ENCODE data around the gene CELA3A. TPM values are rescaled to one million over a fixed set of nuclear protein-coding genes. Genes with fewer than 3 reads are reported as not detected.
"Not testable (repeated sequence)": the region's sequence is repeated elsewhere in the genome, so short reads cannot be mapped to it uniquely, and the experiment has no call there.

CELA3A gene
- total and polyA plus RNA-seq, 4 experiments from 2014 or later = not detected

- H3K36me3 ChIP-seq (ENCODE audit: insufficient read depth, low read length); DNase-seq; H3K4me3 Mint-ChIP-seq; H3K9me3 Mint-ChIP-seq; H3K4me3 ChIP-seq (ENCODE audit: low read length in 2 of 2); H3K27me3 ChIP-seq (ENCODE audit: insufficient read depth, low read length); H3K36me3 Mint-ChIP-seq; H3K27me3 Mint-ChIP-seq; CTCF ChIA-PET (ENCODE audit: partially characterized antibody); H3K27ac Mint-ChIP-seq; H3K4me1 ChIP-seq (ENCODE audit: insufficient read depth, low read length); H3K27ac ChIP-seq (ENCODE audit: low read depth, low read length); H3K9me3 ChIP-seq (ENCODE audit: control insufficient read depth in 1 of 2, low read length in 2 of 2); H3K4me1 Mint-ChIP-seq; intact Hi-C loops (cut with micrococcal nuclease); POLR2A ChIA-PET (ENCODE audit: partially characterized antibody): not testable (repeated sequence)
Measured at GRCh38 chr1:21998624-21999294, 2.7 kb upstream of the CELA3A start.

DNA sequence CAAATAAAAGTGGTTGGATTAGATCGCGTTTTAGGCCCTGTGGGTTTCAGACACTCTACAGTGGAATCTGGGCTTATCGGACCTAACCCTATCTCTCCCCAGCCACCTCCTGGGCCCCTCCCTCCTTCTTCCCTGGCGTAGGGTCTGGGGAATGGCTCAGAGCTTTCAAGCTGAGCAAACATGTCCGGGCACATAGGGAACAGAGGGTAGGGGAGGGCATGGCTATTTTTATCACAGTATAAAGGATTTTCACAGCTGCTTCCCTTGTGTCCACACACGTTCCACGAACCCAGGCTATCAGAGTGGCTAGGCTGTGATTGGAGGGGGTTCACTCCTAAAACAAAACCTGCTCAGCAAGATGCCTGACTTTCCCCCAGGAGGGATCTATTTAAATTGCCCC, 1.8 kb upstream of the CELA3A start:
- DNase-seq; POLR2A ChIA-PET (ENCODE audit: partially characterized antibody): not testable (repeated sequence)
- peak overlapping the region in 1 of 7 donors; percentile 35 for H3K27ac Mint-ChIP-seq

DNA sequence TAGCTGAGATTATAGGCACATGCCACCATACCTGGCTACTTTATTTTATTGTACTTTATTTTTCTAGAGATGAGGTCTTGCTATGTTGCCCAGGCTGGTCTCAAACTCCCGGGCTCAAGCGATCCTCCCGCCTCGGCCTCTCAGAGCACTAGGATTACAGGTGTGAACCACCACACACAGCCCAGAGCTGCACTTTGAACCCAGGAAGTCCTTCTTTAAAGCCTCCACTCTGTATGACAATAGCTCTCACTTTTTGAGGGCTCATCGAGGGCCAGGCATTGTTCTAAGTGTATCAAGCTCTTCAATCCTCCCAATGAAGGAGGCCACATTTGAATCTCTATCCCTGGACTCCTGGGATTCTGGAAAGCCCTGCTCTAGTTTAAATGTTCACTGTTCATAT, 1.0 kb downstream of the CELA3A start:
- H3K4me1 Mint-ChIP-seq; H3K9me3 Mint-ChIP-seq; POLR2A ChIA-PET (ENCODE audit: partially characterized antibody); H3K27ac ChIP-seq (ENCODE audit: low read depth, low read length); H3K4me3 ChIP-seq (ENCODE audit: low read length in 2 of 2); H3K27ac Mint-ChIP-seq; DNase-seq; H3K27me3 Mint-ChIP-seq; H3K9me3 ChIP-seq (ENCODE audit: control insufficient read depth in 1 of 2, low read length in 2 of 2); H3K4me3 Mint-ChIP-seq; CTCF ChIA-PET (ENCODE audit: partially characterized antibody); H3K36me3 ChIP-seq (ENCODE audit: insufficient read depth, low read length); H3K36me3 Mint-ChIP-seq; H3K4me1 ChIP-seq (ENCODE audit: insufficient read depth, low read length); intact Hi-C loops (cut with micrococcal nuclease); H3K27me3 ChIP-seq (ENCODE audit: insufficient read depth, low read length): not testable (repeated sequence)

More for the DNA sequence above, 1.8 kb upstream of the CELA3A start:
- H3K27me3 Mint-ChIP-seq; H3K4me1 Mint-ChIP-seq; H3K27me3 ChIP-seq (ENCODE audit: insufficient read depth, low read length); H3K4me3 ChIP-seq (ENCODE audit: low read length in 2 of 2); intact Hi-C loops (cut with micrococcal nuclease); H3K9me3 Mint-ChIP-seq; H3K36me3 ChIP-seq (ENCODE audit: insufficient read depth, low read length); H3K4me3 Mint-ChIP-seq; H3K9me3 ChIP-seq (ENCODE audit: control insufficient read depth in 1 of 2, low read length in 2 of 2); CTCF ChIA-PET (ENCODE audit: partially characterized antibody); H3K27ac ChIP-seq (ENCODE audit: low read depth, low read length); H3K4me1 ChIP-seq (ENCODE audit: insufficient read depth, low read length); H3K36me3 Mint-ChIP-seq: not testable (repeated sequence)

DNA sequence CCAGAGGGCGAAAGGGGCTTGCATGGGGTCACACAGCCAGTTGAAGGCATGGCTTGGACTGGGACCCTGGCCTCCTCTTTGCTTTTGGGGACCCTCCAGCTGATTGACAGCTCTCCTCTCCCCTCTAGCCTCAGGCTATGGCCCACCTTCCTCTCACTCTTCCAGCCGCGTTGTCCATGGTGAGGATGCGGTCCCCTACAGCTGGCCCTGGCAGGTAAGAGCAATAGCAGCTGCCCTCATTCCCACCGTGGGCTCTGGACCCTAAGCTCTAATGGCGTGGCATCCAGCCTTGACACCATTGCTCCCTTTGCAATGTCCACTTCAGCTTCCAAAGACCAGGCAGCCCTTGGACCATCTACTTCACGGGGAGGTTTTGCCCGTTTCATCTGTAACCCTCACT, 1.4 kb downstream of the CELA3A start:
- H3K4me1 ChIP-seq (ENCODE audit: insufficient read depth, low read length); CTCF ChIA-PET (ENCODE audit: partially characterized antibody); H3K4me3 ChIP-seq (ENCODE audit: low read length in 2 of 2); H3K9me3 Mint-ChIP-seq; H3K27me3 Mint-ChIP-seq; H3K36me3 Mint-ChIP-seq; H3K4me1 Mint-ChIP-seq; H3K4me3 Mint-ChIP-seq; H3K36me3 ChIP-seq (ENCODE audit: insufficient read depth, low read length); DNase-seq; H3K27ac ChIP-seq (ENCODE audit: low read depth, low read length); H3K27me3 ChIP-seq (ENCODE audit: insufficient read depth, low read length); intact Hi-C loops (cut with micrococcal nuclease); H3K9me3 ChIP-seq (ENCODE audit: control insufficient read depth in 1 of 2, low read length in 2 of 2); H3K27ac Mint-ChIP-seq; POLR2A ChIA-PET (ENCODE audit: partially characterized antibody): not testable (repeated sequence)

DNA sequence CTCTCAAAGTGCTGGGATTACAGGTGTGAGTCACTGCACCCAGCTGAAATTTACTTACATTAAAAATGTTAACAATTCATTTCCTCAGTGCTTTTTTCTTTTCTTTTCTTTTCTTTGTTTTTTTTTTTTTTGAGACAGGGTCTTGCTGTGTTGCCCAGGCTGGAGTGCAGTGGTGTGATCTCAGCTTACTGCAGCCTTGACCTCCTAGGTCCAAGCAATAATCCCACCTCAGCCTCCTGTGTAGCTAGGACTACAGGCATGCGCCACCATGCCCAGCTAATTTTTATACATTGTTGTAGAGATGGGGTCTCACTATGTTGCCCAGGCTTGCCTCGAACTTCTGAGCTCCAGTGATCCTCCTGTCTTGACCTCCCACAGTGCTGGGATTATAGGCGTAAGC, 2.5 kb downstream of the CELA3A start:
- DNase-seq; H3K4me3 Mint-ChIP-seq; H3K27me3 ChIP-seq (ENCODE audit: insufficient read depth, low read length); H3K4me3 ChIP-seq (ENCODE audit: low read length in 2 of 2); H3K27ac Mint-ChIP-seq; intact Hi-C loops (cut with micrococcal nuclease); H3K4me1 Mint-ChIP-seq; H3K36me3 ChIP-seq (ENCODE audit: insufficient read depth, low read length); H3K27ac ChIP-seq (ENCODE audit: low read depth, low read length); POLR2A ChIA-PET (ENCODE audit: partially characterized antibody); H3K9me3 ChIP-seq (ENCODE audit: control insufficient read depth in 1 of 2, low read length in 2 of 2); H3K9me3 Mint-ChIP-seq; H3K27me3 Mint-ChIP-seq; H3K36me3 Mint-ChIP-seq; H3K4me1 ChIP-seq (ENCODE audit: insufficient read depth, low read length): not testable (repeated sequence)
- CTCF ChIA-PET (ENCODE audit: partially characterized antibody) = interaction anchor here (0.7 kb wide), 1 partner anchor 35 kb away, joined by 3 read pairs; no protein-coding TSS in a partner anchor

DNA sequence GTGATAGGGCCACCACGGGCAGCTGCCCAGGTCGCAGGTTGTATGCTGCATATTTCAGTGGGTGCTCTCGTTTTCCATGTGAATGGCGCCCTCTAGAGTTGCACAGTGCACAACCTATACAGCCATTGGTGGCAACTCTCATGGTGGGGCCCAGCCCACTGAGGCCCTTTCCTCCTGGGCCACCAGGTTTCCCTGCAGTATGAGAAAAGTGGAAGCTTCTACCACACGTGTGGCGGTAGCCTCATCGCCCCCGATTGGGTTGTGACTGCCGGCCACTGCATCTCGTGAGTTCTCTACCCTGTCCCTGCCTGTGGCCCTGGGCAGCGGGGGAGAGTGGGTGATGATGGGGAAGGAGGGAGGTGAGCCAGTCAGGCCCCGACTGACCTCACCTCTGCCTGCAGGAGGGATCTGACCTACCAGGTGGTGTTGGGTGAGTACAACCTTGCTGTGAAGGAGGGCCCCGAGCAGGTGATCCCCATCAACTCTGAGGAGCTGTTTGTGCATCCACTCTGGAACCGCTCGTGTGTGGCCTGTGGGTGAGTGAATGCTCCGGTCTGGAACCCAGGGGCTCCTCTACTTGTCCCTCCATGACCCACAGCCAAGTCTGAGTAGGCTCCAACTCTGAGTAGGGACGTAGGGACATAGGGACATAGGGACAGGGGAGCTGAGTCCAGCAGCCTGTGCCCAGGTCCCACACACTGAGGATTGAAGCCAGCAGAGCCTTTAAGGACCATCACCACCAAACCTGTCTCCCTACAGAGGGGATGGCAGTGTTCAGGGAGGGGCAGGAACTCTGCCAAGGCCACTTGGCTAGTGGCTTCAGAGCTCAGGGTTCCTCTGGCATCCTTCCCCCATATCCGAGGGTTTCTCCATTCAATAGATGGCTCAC, 4.0 kb downstream of the CELA3A start:
- H3K36me3 ChIP-seq (ENCODE audit: insufficient read depth, low read length); H3K4me3 ChIP-seq (ENCODE audit: low read length in 2 of 2); intact Hi-C loops (cut with micrococcal nuclease); H3K36me3 Mint-ChIP-seq; H3K4me3 Mint-ChIP-seq; POLR2A ChIA-PET (ENCODE audit: partially characterized antibody); H3K27me3 ChIP-seq (ENCODE audit: insufficient read depth, low read length); CTCF ChIA-PET (ENCODE audit: partially characterized antibody); H3K4me1 ChIP-seq (ENCODE audit: insufficient read depth, low read length); H3K27me3 Mint-ChIP-seq; H3K27ac ChIP-seq (ENCODE audit: low read depth, low read length); H3K27ac Mint-ChIP-seq; H3K4me1 Mint-ChIP-seq; H3K9me3 Mint-ChIP-seq; H3K9me3 ChIP-seq (ENCODE audit: control insufficient read depth in 1 of 2, low read length in 2 of 2): not testable (repeated sequence)
- peak in 1 of 5 donors; percentile 9 for DNase-seq

DNA sequence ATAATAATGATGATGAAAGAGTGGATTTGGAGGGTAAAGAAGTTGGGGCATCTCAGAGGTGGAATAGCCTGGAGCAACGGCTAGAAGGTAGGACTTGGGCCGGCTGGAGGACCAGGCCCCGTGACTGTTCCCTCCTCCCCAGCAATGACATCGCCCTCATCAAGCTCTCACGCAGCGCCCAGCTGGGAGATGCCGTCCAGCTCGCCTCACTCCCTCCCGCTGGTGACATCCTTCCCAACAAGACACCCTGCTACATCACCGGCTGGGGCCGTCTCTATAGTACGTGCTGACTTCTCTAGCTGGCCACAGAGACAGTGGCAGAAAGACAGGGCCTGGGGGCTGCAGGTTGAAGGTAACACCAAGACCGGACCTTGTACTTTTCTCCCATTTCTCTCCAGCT, 5.3 kb downstream of the CELA3A start:
- intact Hi-C loops (cut with micrococcal nuclease); H3K4me3 ChIP-seq (ENCODE audit: low read length in 2 of 2); H3K9me3 Mint-ChIP-seq; H3K4me3 Mint-ChIP-seq; H3K36me3 ChIP-seq (ENCODE audit: insufficient read depth, low read length); H3K9me3 ChIP-seq (ENCODE audit: control insufficient read depth in 1 of 2, low read length in 2 of 2); H3K27me3 ChIP-seq (ENCODE audit: insufficient read depth, low read length); DNase-seq; H3K27me3 Mint-ChIP-seq; POLR2A ChIA-PET (ENCODE audit: partially characterized antibody); H3K4me1 ChIP-seq (ENCODE audit: insufficient read depth, low read length); H3K4me1 Mint-ChIP-seq; H3K27ac ChIP-seq (ENCODE audit: low read depth, low read length); CTCF ChIA-PET (ENCODE audit: partially characterized antibody); H3K36me3 Mint-ChIP-seq; H3K27ac Mint-ChIP-seq: not testable (repeated sequence)

Data from CD4-positive, alpha-beta memory T cell (primary cell).